ENCODE measurements around the gene ADPRS.

Gene ADPRS

GRCh38 chr1:36076979-36077573, 11.6 kb upstream of the ADPRS start:
- H3K9me3 ChIP-seq (replicated peaks in 1 of 11): no peaks in the 10 kb centered on the region

GRCh38 chr1:36080236-36080635, 8.5 kb upstream of the ADPRS start:
- H3K9me3 ChIP-seq (replicated peaks in 1 of 11): no peaks in the 10 kb centered on the region
- no peaks in the 10 kb centered on the region for H3K36me3 ChIP-seq
- H3K27me3 ChIP-seq: peaks cover 0 to 22% (median 3%) of the 10 kb centered on the region in 11 experiments; a peak in 9 of 22 replicates
- no peaks in the 10 kb centered on the region for H4K20me1 ChIP-seq
- H3K4me2 ChIP-seq: no peak overlapping the region
- H3K4me1 ChIP-seq: peaks cover 9 to 31% (median 19%) of the 10 kb centered on the region in 10 experiments; a peak in 18 of 20 replicates
- no peak overlapping the region for H3K4me3 ChIP-seq
- H3K27ac ChIP-seq: no peak overlapping the region
- H3K9ac ChIP-seq: no peak overlapping the region
- TF ChIP-seq Cebpa-rat (IDR thresholded peaks at IDR 0.05): no peak

More at GRCh38 chr1:36076979-36077573, 11.6 kb upstream of the ADPRS start:
- Histone ChIP-seq H3K9ac (no peak overlapping the region), H3K4me1 (peaks cover 0 to 22% (median 11%) of the 10 kb centered on the region in 10 experiments; a peak in 15 of 20 replicates), H3K27me3 (no peaks in the 10 kb centered on the region), H3K36me3 (no peaks in the 10 kb centered on the region), H4K20me1 (no peaks in the 10 kb centered on the region), H3K4me3 (no peak overlapping the region), H3K27ac (no peak overlapping the region), H3K4me2 (no peak overlapping the region)
- TF ChIP-seq Cebpa-rat (IDR thresholded peaks at IDR 0.05): no peak

- Histone ChIP-seq H4K20me1 (no peaks in the 10 kb centered on the region), H3K4me1 (peaks cover 9 to 34% (median 19%) of the 10 kb centered on the region in 10 experiments; a peak in 18 of 20 replicates), H3K27me3 (peaks cover 0 to 22% (median 3%) of the 10 kb centered on the region in 11 experiments; a peak in 9 of 22 replicates), H3K36me3 (no peaks in the 10 kb centered on the region), H3K27ac (no peak overlapping the region), H3K9ac (no peak overlapping the region), H3K9me3 (replicated peaks in 1 of 11) (no peaks in the 10 kb centered on the region), H3K4me2 (no peak overlapping the region), H3K4me3 (no peak overlapping the region)
- TF ChIP-seq Cebpa-rat (IDR thresholded peaks at IDR 0.05): no peak
Measured at GRCh38 chr1:36080801-36081200, 7.9 kb upstream of the ADPRS start.

- H3K36me3 ChIP-seq: no peaks in the 10 kb centered on the region
- no peak overlapping the region for H3K9ac ChIP-seq
- H4K20me1 ChIP-seq: no peaks in the 10 kb centered on the region
- H3K9me3 ChIP-seq (replicated peaks in 1 of 11): no peaks in the 10 kb centered on the region
- peaks cover 10 to 46% (median 27%) of the 10 kb centered on the region in 10 experiments; a peak in 19 of 20 replicates for H3K4me1 ChIP-seq
- TF ChIP-seq Cebpa-rat (IDR thresholded peaks at IDR 0.05): no peak
- H3K27me3 ChIP-seq: peaks cover 0 to 22% (median 3%) of the 10 kb centered on the region in 11 experiments; a peak in 9 of 22 replicates
- H3K4me3 ChIP-seq: no peak overlapping the region
- H3K27ac ChIP-seq: no peak overlapping the region
- H3K4me2 ChIP-seq: peak overlapping the region in 6 of 11 experiments; percentile 20 to 44 (median 32); a peak in 9 of 22 replicates
Measured at GRCh38 chr1:36081926-36082485, 6.7 kb upstream of the ADPRS start.

- Histone ChIP-seq H3K9ac (peak overlapping the region in 1 of 11 experiments; percentile 67; a peak in 1 of 22 replicates), H3K27ac (no peak overlapping the region), H3K4me3 (peak overlapping the region in 1 of 10 experiments; percentile 54; a peak in 1 of 20 replicates), H4K20me1 (no peaks in the 10 kb centered on the region), H3K4me2 (peak overlapping the region in 9 of 11 experiments; percentile 80 to 96 (median 89); a peak in 17 of 22 replicates), H3K27me3 (peaks cover 0 to 22% (median 3%) of the 10 kb centered on the region in 11 experiments; a peak in 9 of 22 replicates), H3K36me3 (no peaks in the 10 kb centered on the region), H3K4me1 (peaks cover 22 to 58% (median 39%) of the 10 kb centered on the region in 10 experiments), H3K9me3 (replicated peaks in 1 of 11) (no peaks in the 10 kb centered on the region)
- TF ChIP-seq Cebpa-rat (IDR thresholded peaks at IDR 0.05): no peak
Measured at GRCh38 chr1:36083219-36083618, 5.5 kb upstream of the ADPRS start.

GRCh38 chr1:36083635-36084496, 4.8 kb upstream of the ADPRS start, which contains the start of gene TEKT2:
Gene TEKT2, plus strand, starts transcription at chr1:36084094. Its CDS starts 828 bp downstream, at chr1:36084922.
- Histone ChIP-seq H3K9ac (peak within 1 kb of the TSS; percentile 18 to 71 (median 53); a peak in 21 of 22 replicates), H3K27ac (peak within 1 kb of the TSS in 3 of 11 experiments; percentile 32 to 58 (median 41); a peak in 5 of 22 replicates), H3K4me2 (peak within 1 kb of the TSS; percentile 80 to 96 (median 92)), H4K20me1 (0 out of 22 replicates have a peak, but pooled peaks cover 0 to under 1% (median 0%) of the 10 kb centered on the region in 11 experiments), H3K4me1 (peaks cover 25 to 61% (median 42%) of the 10 kb centered on the region in 10 experiments), H3K36me3 (no peaks in the 10 kb centered on the region), H3K4me3 (peak within 1 kb of the TSS; percentile 43 to 68 (median 54)), H3K9me3 (replicated peaks in 1 of 11) (no peaks in the 10 kb centered on the region), H3K27me3 (peaks cover 0 to 22% (median 3%) of the 10 kb centered on the region in 11 experiments; a peak in 9 of 22 replicates)
- TF ChIP-seq Cebpa-rat (IDR thresholded peaks at IDR 0.05): no peak

GRCh38 chr1:36084497-36085115, 4.1 kb upstream of the ADPRS start:
- peaks cover 0 to 7% (median 0%) of the 10 kb centered on the region in 11 experiments; a peak in 2 of 22 replicates for H4K20me1 ChIP-seq
- peak overlapping the region; percentile 80 to 96 (median 92) for H3K4me2 ChIP-seq
- H3K36me3 ChIP-seq: no peaks in the 10 kb centered on the region
- H3K27ac ChIP-seq: peak overlapping the region in 3 of 11 experiments; percentile 32 to 58 (median 41); a peak in 4 of 22 replicates
- H3K4me1 ChIP-seq: peaks cover 25 to 65% (median 45%) of the 10 kb centered on the region in 10 experiments
- no peaks in the 10 kb centered on the region for H3K9me3 ChIP-seq (replicated peaks in 1 of 11)
- no peak for TF ChIP-seq Cebpa-rat (IDR thresholded peaks at IDR 0.05)
- peak overlapping the region; percentile 43 to 68 (median 54) for H3K4me3 ChIP-seq
- H3K9ac ChIP-seq: peak overlapping the region; percentile 18 to 71 (median 53); a peak in 17 of 22 replicates
- peaks cover 0 to 22% (median 3%) of the 10 kb centered on the region in 11 experiments; a peak in 9 of 22 replicates for H3K27me3 ChIP-seq

GRCh38 chr1:36085126-36085525, 3.6 kb upstream of the ADPRS start:
- H3K9ac ChIP-seq: 0 out of 22 replicates have a peak overlapping the region, but pooled peaks of 1 of the 11 experiments have one; percentile 67
- peaks cover 0 to 7% (median 0%) of the 10 kb centered on the region in 11 experiments; a peak in 5 of 22 replicates for H4K20me1 ChIP-seq
- H3K36me3 ChIP-seq: peaks cover 0 to 2% (median 0%) of the 10 kb centered on the region in 11 experiments; a peak in 5 of 22 replicates
- H3K4me2 ChIP-seq: peak overlapping the region; percentile 80 to 96 (median 92); a peak in 19 of 22 replicates
- H3K9me3 ChIP-seq (replicated peaks in 1 of 11): no peaks in the 10 kb centered on the region
- peaks cover 28 to 69% (median 50%) of the 10 kb centered on the region in 10 experiments for H3K4me1 ChIP-seq
- peaks cover 0 to 22% (median 3%) of the 10 kb centered on the region in 11 experiments; a peak in 9 of 22 replicates for H3K27me3 ChIP-seq
- H3K27ac ChIP-seq: no peak overlapping the region
- no peak overlapping the region for H3K4me3 ChIP-seq
- TF ChIP-seq Cebpa-rat (IDR thresholded peaks at IDR 0.05): no peak

All from BLaER1 treated with 17β-estradiol and CSF1 and Interleukin-3, amounts not matched to agents 10 nM and 100 nM (cell line).